HEK293T (cell line): Measurements from ENCODE around the gene GRIK1.

Experiments used
- CTCF ChIA-PET: fragments of 350-600 bp; formaldehyde crosslinking; extraction: SDS; loops from one replicate; lab custom pipeline; 2021; ENCODE audit warnings: antibody characterized with exemption, inconsistent platforms; lab: Yijun Ruan, JAX
- POLR2A ChIA-PET: fragments of 350-600 bp; formaldehyde crosslinking; extraction: SDS; loops from one replicate; lab custom pipeline; 2020; ENCODE audit warnings: antibody characterized with exemption, inconsistent platforms; lab: Yijun Ruan, JAX
- DNase-seq: peaks from one replicate; pipeline ENCODE4 v3.0.0; 2012; ENCODE audit warnings: mixed read lengths; ENCODE audit errors: extremely low spot score
- ARNT ChIP-seq: fragments of 450-650 bp; IDR thresholded peaks from 2 replicates; pipeline ENCODE4 v1.6.1; 2017; ENCODE audit warnings: mild to moderate bottlenecking
- BHLHE40 ChIP-seq: fragments of 450-650 bp; IDR thresholded peaks from 2 replicates; pipeline ENCODE4 v1.6.1; 2016; ENCODE audit warnings: mild to moderate bottlenecking, moderate library complexity, borderline replicate concordance
- CTBP1 ChIP-seq: fragments of 450-650 bp; IDR thresholded peaks from 2 replicates; pipeline ENCODE4 v1.6.1; 2016; ENCODE audit warnings: borderline replicate concordance
- ELF4 ChIP-seq: fragments of 450-650 bp; IDR thresholded peaks from 2 replicates; pipeline ENCODE4 v1.6.1; 2017; ENCODE audit warnings: antibody characterized with exemption
- FOXA1 ChIP-seq: fragments of 450-650 bp; IDR thresholded peaks from 2 replicates; pipeline ENCODE4 v1.6.1; 2016; ENCODE audit warnings: mild to moderate bottlenecking
- FOXK2 ChIP-seq: fragments of 450-650 bp; IDR thresholded peaks from 2 replicates; pipeline ENCODE4 v1.6.1; 2016; ENCODE audit warnings: mild to moderate bottlenecking
- FOXM1 ChIP-seq: fragments of 450-650 bp; IDR thresholded peaks from 2 replicates; pipeline ENCODE4 v1.6.1; 2017; ENCODE audit warnings: mild to moderate bottlenecking, borderline replicate concordance
- HDGF ChIP-seq: fragments of 450-650 bp; IDR thresholded peaks from 2 replicates; pipeline ENCODE4 v1.6.1; 2017; ENCODE audit warnings: antibody characterized with exemption, borderline replicate concordance
- L3MBTL2 ChIP-seq: fragments of 450-650 bp; conservative IDR thresholded peaks from 2 replicates; pipeline ENCODE4 v1.6.1; 2016; ENCODE audit warnings: mild to moderate bottlenecking
- LEF1 ChIP-seq: fragments of 450-650 bp; IDR thresholded peaks from 2 replicates; pipeline ENCODE4 v1.6.1; 2017; ENCODE audit warnings: mild to moderate bottlenecking, borderline replicate concordance
- NFRKB ChIP-seq: fragments of 450-650 bp; IDR thresholded peaks from 2 replicates; pipeline ENCODE4 v1.6.1; 2016; ENCODE audit warnings: mild to moderate bottlenecking, moderate library complexity
- SP1 ChIP-seq: fragments of 450-650 bp; IDR thresholded peaks from 2 replicates; pipeline ENCODE4 v1.6.1; 2017
- SUZ12 ChIP-seq: fragments of 450-650 bp; IDR thresholded peaks from 2 replicates; pipeline ENCODE4 v1.6.1; 2016; ENCODE audit warnings: mild to moderate bottlenecking
- TARDBP ChIP-seq: fragments of 450-650 bp; IDR thresholded peaks from 2 replicates; pipeline ENCODE4 v1.6.1; 2016
- ZNF384 ChIP-seq: fragments of 450-650 bp; IDR thresholded peaks from 2 replicates; pipeline ENCODE4 v1.6.1; 2016
- TF ChIP-seq, protein P1 (sequence below): fragments of 450-650 bp; IDR thresholded peaks from 2 replicates; pipeline ENCODE4 v1.6.1; 2016

Gene GRIK1

DNA sequence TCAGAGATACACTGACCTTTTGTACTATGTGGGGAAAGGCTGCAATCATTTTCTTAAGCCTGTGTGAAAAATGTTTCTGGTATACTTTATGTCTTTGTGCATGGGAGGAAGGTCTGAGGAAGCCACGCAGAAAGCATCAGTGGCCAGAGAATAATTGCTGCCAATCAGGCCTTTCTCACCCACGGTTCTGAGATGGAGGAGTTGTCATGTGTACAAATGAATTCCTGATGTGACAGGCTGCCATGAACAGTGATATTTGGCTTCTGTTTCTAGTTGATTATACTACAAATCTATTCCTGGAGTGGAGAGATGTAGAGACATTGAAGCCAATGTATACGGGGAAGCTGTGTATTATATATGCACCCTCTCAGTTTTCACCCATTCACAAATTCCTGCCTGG lies 142.6 kb downstream of the GRIK1 start:
- no peak for TF ChIP-seq ARNT
- TF ChIP-seq ZNF384: no peak
- ChIA-PET CTCF (interaction anchor here (1.1 kb wide), 1 partner anchor 36 kb away, joined by 4 read pairs; no protein-coding TSS in a partner anchor), POLR2A (no interaction called here)
- no peak for DNase-seq

GRCh38 chr21:29793712-29794111 lies 146.1 kb downstream of the GRIK1 start:
- CTCF ChIA-PET: no interaction called here
- no peak for DNase-seq
- TF ChIP-seq L3MBTL2: no peak
- no peak for TF ChIP-seq ZNF384
- TF ChIP-seq TARDBP: no peak
- POLR2A ChIA-PET: no interaction called here

DNA sequence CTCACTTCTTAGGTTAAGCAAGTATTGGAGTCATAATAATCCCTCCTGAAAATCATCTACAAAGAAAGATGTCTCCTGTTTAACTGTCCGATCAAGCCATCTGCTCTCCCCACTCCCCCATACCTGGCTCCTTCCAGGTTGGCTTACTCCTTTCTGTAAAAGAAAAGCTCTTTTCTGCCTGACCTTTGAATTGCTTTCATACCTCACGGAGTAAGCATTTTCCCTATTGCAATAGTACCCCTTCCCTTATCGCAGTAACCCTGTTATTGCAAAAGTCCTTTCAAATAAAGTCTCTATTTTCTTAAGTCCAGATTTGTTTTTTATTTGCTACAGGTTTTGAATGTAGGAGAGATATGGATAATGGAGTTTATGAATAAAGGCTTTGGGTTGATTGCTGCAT lies 150.4 kb downstream of the GRIK1 start:
- TF ChIP-seq SP1 (no peak), SUZ12 (no peak), ARNT (no peak), TARDBP (no peak)
- POLR2A ChIA-PET: no interaction called here
- no peak for DNase-seq
- CTCF ChIA-PET: no interaction called here

DNA sequence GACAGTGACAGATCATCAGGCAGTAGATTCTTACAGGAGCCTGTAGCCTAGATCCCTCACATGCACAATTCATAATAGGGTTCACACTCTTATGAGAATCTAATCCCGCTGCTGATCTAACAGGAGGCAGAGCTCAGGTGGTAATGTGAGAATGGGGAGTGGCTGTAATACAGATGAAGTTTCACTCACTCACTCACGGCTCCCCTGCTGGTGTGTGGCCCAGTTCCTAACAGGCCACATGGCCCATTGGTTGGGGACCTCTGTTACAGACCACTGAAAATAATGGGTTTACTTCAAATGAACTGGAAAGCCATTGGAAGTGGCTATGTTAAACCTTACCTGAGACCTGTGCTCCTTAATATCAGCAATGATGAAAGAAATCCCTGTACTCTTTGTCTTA lies 151.0 kb downstream of the GRIK1 start:
- no peak for DNase-seq
- ChIA-PET CTCF (no interaction called here), POLR2A (no interaction called here)
- TF ChIP-seq FOXM1: no peak
- no peak for TF ChIP-seq NFRKB
- TF ChIP-seq FOXA1: no peak
- no peak for TF ChIP-seq BHLHE40
- no peak for TF ChIP-seq L3MBTL2
- TF ChIP-seq LEF1: no peak
- no peak for TF ChIP-seq CTBP1
- TF ChIP-seq ZNF384: no peak
- no peak for TF ChIP-seq ELF4
- TF ChIP-seq SUZ12: no peak
- TF ChIP-seq SP1: no peak
- TF ChIP-seq ARNT: no peak
- no peak for TF ChIP-seq TARDBP
- no peak for TF ChIP-seq FOXK2
- TF ChIP-seq, protein P1, sequence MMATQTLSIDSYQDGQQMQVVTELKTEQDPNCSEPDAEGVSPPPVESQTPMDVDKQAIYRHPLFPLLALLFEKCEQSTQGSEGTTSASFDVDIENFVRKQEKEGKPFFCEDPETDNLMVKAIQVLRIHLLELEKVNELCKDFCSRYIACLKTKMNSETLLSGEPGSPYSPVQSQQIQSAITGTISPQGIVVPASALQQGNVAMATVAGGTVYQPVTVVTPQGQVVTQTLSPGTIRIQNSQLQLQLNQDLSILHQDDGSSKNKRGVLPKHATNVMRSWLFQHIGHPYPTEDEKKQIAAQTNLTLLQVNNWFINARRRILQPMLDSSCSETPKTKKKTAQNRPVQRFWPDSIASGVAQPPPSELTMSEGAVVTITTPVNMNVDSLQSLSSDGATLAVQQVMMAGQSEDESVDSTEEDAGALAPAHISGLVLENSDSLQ: no peak
- no peak for TF ChIP-seq HDGF

DNA sequence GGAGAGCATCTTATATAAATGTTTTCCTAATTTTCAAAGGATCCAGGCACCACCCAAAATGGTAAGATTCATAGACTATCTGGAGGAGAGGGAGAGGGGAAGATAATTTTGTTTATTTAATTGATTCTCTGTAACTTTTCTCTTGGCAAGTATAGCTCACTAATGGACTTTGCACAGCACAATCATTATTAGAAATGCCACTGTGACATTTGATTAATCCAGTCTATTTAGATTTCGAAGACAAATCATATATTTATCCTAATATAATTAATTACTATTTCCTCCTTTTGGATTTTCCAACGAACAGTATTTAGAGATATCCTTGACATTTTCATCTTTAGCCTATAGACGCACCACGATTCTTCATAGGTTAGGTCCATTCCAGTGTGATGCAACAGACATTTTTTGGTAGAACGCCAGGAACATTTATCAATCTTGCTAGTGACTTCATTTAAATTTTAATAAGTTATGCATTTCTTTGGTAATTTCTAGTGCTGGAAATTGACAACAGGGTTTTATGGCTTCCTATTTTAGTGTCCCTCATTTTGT lies 152.4 kb downstream of the GRIK1 start:
- POLR2A ChIA-PET: no interaction called here
- DNase-seq: no peak
- TF ChIP-seq HDGF (no peak), ELF4 (no peak), L3MBTL2 (no peak), SP1 (no peak), TARDBP (no peak), FOXK2 (no peak), ZNF384 (no peak), BHLHE40 (no peak), LEF1 (no peak), FOXM1 (no peak), SUZ12 (no peak), NFRKB (no peak), FOXA1 (no peak), ARNT (no peak)
- TF ChIP-seq, protein P1: no peak
- CTCF ChIA-PET: no interaction called here

DNA sequence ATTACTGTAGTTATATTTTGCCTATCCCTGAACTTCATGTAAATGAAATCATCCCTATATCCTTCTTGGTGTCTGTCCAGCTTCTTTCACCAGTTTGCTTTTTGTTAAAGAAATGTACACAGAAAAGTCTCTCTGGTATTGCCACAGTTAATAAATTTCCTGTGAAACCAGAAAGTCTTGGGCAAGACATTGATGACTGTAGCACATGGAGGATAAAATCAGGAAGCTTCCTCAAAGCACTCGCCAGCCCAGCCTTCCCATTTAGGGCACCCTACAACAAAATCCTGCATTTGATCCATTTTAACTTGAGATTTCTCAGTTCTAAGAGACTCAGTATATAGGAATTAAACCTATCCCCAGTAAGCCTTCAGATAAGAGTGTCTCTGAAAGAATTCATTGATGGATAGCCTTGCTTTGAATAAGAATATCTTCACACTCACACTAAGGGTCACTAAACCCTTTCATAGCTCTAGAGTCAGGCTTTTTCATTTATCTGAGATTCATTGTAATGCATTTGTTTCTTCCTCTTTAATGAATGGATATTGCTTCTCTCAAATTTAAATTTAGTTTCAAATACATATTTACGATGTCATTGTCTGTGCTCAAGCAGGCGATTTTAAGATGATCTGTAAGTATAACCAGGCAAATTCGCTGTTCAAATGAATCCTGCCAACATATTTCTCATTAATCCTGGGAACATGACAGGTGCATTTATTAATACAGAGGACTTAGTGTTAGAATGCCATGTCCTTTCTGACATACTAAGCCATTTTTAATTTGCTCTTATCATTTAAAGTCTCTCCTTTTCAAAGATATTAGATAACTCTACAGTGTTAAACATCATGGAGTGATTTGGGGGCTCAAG lies 153.1 kb downstream of the GRIK1 start:
- TF ChIP-seq TARDBP: no peak
- TF ChIP-seq HDGF: no peak
- no peak for TF ChIP-seq FOXM1
- no peak for TF ChIP-seq NFRKB
- no peak for TF ChIP-seq FOXK2
- no peak for TF ChIP-seq SUZ12
- TF ChIP-seq SP1: no peak
- no peak for TF ChIP-seq ZNF384
- no peak for TF ChIP-seq LEF1
- TF ChIP-seq FOXA1: no peak
- TF ChIP-seq ELF4: no peak
- TF ChIP-seq L3MBTL2: no peak
- TF ChIP-seq CTBP1: no peak
- no peak for TF ChIP-seq ARNT
- no peak for TF ChIP-seq BHLHE40
- TF ChIP-seq, protein P1: no peak
- no peak for DNase-seq
- POLR2A ChIA-PET: no interaction called here
- CTCF ChIA-PET: no interaction called here
